GM20431 (cell line): ENCODE results near the gene LMBRD2.
"Not testable (repeated sequence)": the region's sequence is repeated elsewhere in the genome, so short reads cannot be mapped to it uniquely, and the experiment has no call there.

ENCODE experiments used
- in situ Hi-C: fragments of 300-500 bp; cut with MseI, MboI; formaldehyde crosslinking; loops from one replicate; pipeline ENCODE4 v1.15.0; 2020; ENCODE audit warnings: low sequenced_read_pairs; ENCODE audit not compliant: unreplicated experiment

The LMBRD2 gene

DNA sequence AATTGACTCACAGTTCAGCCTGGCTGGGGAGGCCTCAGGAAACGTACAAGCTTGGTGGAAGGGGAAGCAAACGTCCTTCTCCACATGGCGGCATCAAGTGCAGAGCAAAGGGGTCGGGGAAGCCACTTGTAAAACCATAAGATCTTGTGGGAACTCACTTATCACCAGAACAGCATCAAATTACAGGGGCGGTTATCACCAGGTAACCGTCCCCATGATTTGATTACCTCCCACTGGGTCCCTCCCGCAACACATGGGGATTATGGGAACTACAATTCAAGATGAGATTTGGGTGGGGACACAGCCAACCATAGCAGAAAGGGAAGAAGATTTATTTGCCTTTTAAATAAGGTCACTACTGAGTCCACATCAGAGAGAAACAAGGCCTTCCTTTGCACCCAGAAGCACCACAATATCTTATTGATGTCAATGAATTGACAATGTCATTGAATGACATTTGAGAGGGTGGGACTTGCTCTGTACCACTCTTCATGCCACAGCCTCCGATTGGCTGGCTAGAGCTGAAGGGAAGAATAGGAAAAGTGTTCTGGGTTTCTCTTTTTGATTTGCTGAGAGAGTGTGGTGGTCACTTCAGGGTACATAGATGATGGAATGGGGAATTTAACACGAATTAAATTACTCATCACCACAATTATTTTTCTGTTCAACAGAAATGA lies 11.3 kb upstream of the LMBRD2 start:
- in situ Hi-C loops: no loop called here

GRCh38 chr5:36161361-36161760 lies 9.7 kb upstream of the LMBRD2 start:
- in situ Hi-C loops: no loop called here

DNA sequence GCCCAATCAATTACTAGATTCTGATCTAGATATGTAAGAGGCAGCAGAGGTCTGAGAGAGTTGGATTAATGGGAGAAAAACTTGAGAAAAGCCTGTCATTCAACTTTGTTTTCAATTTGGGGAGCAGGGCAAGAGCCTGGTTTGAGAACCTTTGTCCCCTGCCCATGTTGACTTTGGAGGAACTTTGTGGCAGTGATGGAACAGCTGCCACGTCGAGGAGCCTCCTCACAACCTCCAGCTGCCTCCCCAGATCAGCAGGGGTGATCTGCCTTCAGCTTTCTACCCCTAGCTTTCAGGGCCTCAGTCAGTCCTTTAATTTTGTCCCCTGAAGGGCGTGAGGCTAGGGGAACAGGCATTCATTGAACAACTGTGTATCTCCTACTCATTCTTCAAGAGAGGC lies 8.9 kb upstream of the LMBRD2 start:
- in situ Hi-C loops: no loop called here

- in situ Hi-C loops: no loop called here
Measured at GRCh38 chr5:36158144-36158543, 6.5 kb upstream of the LMBRD2 start.

GRCh38 chr5:36156619-36157018 lies 4.9 kb upstream of the LMBRD2 start:
- in situ Hi-C loops: no loop called here

GRCh38 chr5:36156121-36156601 lies 4.5 kb upstream of the LMBRD2 start:
- in situ Hi-C loops: no loop called here

GRCh38 chr5:36155291-36155690 lies 3.6 kb upstream of the LMBRD2 start:
- in situ Hi-C loops: no loop called here

DNA sequence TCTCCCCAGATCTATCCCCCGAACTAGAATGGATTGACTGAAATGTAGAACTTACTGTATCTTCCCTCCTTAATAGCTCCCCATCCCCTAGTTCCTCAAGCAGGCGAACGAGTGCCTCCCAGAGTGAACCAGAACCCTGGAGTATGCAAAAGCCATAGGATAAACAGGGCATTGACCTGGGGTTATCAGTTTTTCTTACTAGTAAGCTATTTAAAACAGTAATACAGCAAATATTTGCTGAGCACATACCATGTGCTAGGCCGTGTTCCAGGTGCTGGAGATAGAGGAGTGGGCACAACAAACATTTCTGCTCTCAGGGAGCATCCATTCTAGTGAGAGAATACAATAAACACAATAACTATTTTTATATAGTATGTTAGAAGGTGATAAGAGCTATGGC lies 2.0 kb upstream of the LMBRD2 start:
- in situ Hi-C loops: no loop called here

DNA sequence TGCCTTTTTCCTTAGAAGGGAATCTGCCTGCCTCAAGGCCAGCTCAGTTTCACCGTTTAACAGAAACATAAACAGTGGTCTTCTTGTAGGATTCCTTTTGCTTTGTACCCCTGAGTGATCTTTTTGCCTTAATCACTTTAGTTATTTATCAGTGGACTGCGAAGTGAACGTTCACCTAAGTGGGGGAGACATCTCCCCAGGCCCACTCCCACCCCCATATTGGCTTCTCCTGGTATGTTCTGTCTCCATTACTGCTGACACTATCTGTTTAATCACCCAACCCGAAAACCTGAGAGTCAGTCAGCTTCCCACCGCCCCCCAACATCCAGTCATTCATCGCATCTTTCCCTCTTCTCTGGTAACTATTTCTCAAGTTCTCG lies 1.6 kb upstream of the LMBRD2 start:
- in situ Hi-C loops: no loop called here

DNA sequence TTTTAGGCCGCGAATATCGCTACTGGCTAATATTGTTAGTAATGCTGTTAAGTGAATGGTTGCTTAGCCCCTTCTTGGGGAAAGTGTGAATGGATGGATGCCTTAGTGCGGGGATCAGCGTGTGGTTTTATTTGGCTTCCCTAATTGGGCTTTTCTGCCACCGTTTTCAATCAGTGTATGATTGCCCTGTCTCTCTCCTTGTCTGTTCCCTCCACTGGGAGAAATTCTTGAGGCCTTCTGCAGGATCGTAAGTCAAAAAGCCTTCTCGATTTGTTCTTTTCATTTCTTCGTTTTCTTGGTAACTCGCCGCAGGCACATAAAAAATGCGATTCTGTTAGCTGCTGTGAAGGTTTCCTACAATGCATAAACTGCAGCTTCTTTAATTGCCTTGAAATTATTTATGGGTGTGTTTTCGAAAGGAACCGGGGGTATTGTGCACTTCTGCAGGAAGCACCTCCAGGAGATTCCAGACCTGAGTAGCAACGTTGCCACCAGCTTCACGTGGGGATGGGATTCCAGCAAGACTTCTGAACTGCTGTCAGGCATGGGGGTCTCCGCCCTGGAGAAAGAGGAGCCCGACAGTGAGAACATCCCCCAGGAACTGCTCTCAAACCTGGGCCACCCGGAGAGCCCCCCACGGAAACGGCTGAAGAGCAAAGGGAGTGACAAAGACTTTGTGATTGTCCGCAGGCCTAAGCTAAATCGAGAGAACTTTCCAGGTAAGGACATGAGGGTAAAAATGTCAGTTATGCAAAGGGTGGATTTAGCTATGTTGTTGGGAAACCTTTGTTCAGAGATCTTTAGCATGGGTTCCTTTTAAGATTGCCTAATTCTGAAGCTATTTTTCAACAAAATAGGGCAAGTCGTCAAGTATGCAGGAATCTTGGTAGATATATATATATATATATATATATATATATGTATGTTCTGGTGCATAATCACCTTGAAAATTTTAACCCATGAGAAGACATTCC lies 924 bp upstream of the LMBRD2 start:
- in situ Hi-C loops: no loop called here

- in situ Hi-C loops: no loop called here
Measured at GRCh38 chr5:36150676-36151433, 832 bp downstream of the LMBRD2 start.

DNA sequence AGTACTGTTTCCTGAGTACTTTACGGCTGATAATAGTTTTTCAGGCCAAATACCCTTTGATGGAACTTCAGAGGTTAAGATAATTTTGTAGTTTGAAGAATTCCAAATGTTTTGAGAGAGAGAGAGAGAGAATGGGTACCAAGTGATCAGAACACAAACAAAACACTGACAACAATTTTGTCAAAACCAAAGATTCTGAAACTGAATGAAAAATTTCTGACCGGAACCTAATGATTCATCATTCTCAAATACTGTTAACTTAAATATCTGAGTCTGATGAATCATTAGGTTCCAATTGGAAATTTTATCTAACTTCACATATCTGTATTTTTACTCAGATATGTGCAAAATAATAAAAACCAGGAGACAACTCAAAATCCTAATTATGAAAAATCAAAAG lies 4.0 kb downstream of the LMBRD2 start:
- in situ Hi-C loops: no loop called here

- in situ Hi-C loops: no loop called here
Measured at GRCh38 chr5:36146390-36146789, 5.3 kb downstream of the LMBRD2 start.

- in situ Hi-C loops: no loop called here
Measured at GRCh38 chr5:36145311-36145710, 6.4 kb downstream of the LMBRD2 start.

- in situ Hi-C loops: no loop called here
Measured at GRCh38 chr5:36138900-36139683, 12.6 kb downstream of the LMBRD2 start.

DNA sequence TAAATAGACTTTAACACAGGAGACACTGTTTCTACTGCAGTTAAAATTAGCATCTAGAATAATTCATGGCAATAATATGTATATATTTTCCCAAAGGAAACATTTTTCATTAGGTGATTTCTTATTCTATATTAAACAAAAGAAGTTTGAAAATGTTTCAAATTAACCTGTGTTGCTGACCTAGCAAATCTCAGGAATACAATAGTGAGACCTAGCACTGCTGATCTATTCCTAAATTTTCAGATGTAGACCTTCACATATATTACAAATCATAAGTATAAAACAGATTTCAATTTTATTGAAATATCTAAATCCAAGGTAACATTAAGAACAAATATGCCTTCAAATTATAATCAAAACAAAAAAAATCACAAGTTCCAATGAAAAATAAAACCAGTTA lies 15.1 kb downstream of the LMBRD2 start:
- in situ Hi-C loops: no loop called here

DNA sequence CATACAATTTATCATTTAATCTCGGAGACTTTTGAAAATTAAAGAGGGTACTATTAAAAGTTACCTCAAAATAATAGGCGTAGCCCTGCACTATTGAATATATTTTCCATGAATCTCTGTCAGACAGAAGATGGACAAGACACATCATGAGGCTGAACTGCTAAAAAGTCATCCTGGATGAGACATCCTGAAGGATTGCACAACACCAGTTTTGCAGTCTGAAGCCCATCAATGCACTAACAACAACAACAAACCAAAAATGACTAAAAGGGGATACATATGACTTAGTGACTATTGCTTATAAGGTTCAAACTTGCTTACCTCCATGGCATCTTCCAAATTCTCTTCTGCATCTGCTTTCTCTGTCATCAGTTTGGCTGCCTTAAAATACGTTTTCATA lies 15.7 kb downstream of the LMBRD2 start:
- in situ Hi-C loops: no loop called here

GRCh38 chr5:36133009-36133408 lies 18.7 kb downstream of the LMBRD2 start:
- in situ Hi-C loops: not testable (repeated sequence)

DNA sequence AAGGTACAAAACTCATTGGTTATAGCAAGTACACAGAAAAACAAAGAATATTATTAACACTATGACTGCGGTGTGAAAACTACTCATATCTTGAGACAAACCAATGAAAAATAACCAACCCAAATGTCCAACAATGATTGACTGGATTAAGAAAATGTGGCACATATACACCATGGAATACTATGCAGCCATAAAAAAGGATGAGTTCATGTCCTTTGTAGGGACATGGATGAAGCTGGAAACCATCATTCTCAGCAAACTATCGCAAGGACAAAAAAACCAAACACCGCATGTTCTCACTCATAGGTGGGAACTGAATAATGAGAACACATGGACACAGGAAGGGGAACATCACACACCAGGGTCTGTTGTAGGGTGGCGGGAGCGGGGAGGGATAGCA lies 22.0 kb downstream of the LMBRD2 start:
- in situ Hi-C loops: not testable (repeated sequence)

DNA sequence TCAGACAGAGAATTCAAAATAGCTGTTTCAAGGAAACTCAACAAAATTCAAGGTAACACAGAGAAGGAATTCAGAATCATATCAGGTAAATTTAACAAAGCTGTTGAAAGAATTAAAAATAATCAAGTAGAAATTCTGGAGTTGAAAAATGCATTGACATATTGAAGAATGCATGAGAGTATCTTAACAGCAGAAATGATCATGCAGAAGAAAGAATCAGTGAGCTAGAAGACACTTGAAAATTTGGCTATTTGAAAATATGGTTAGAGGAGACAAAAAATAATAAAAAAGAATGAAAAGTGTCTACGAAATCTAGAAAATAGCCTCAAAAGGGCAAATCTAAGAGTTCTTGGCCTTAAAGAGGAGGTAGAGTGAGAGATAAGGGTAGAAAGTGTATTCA lies 22.9 kb downstream of the LMBRD2 start:
- in situ Hi-C loops: no loop called here
